ENCODE data around the gene CHI3L2. TPM values are rescaled to one million over a fixed set of nuclear protein-coding genes. Genes with fewer than 3 reads are reported as not detected.

The CHI3L2 gene
- total RNA-seq, 1 experiment from 2014 or later = 0.77 TPM

DNA sequence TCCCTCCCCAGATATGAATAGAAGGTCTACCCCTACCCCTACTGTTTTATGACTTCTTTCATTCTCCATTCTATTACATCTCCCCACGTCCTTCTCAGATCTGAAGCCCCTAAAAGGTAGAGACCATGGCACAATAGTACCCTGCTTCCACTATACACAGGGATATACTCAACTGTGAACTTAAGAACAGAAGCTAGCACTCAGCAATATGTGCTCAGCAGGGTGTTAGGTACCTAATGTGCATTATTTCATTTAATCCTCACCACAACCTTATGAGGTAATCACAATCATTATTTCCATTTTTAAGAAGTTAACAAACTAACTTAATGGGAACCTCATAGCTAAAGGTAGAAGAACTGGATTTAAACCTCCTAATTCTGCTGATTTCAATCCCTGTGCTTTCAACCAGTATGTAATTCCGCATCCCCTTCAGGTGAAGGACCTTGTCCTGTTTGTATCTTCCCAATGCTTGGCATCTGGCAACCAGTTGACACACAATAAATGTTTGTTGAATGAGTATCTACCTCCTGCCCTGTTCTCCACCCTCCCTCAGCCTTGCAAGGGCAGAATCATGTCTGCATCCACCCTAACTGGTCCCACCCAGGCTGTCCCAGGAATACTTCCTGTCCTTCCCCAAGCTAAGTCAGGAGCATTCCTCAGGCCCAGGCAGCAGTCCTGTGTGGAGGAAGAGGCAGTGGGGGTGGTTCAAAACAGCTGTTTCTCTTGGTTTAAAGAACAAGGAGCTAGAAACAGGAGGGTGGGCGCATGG lies 33.6 kb upstream of the CHI3L2 start:
- CTCF ChIA-PET = no interaction called here
- no peaks in the 10 kb centered on the region for H3K9me3 ChIP-seq (ENCODE audit: control insufficient read depth, insufficient read depth, low read depth, low read length)
- DNase-seq (ENCODE audit: low read depth, low spot score) (no peak), ATAC-seq (no peak)
- no peaks in the 10 kb centered on the region; the same call in 1 of the 2 replicates for H3K4me1 ChIP-seq (ENCODE audit: control insufficient read depth, insufficient read depth, low read length)
- no peaks in the 10 kb centered on the region for H3K27me3 ChIP-seq (ENCODE audit: control insufficient read depth, insufficient read depth, low read length)
- intact Hi-C loops (cut with micrococcal nuclease; ENCODE audit: unreplicated experiment) = no loop called here
- POLR2A ChIA-PET = no interaction called here
- no peak overlapping the region for H3K4me3 ChIP-seq (ENCODE audit: low read depth in 2 of 2, low read length in 2 of 2)
- BruUV-seq (replicated peaks) = no TSS peak
- in situ Hi-C loops (cut with HindIII; ENCODE audit: low pct_unique_long_range_greater_than_20kb, low sequenced_read_pairs) = no loop called here
- H3K27ac ChIP-seq (ENCODE audit: low read length) = no peak overlapping the region
- TF ChIP-seq, protein P1, sequence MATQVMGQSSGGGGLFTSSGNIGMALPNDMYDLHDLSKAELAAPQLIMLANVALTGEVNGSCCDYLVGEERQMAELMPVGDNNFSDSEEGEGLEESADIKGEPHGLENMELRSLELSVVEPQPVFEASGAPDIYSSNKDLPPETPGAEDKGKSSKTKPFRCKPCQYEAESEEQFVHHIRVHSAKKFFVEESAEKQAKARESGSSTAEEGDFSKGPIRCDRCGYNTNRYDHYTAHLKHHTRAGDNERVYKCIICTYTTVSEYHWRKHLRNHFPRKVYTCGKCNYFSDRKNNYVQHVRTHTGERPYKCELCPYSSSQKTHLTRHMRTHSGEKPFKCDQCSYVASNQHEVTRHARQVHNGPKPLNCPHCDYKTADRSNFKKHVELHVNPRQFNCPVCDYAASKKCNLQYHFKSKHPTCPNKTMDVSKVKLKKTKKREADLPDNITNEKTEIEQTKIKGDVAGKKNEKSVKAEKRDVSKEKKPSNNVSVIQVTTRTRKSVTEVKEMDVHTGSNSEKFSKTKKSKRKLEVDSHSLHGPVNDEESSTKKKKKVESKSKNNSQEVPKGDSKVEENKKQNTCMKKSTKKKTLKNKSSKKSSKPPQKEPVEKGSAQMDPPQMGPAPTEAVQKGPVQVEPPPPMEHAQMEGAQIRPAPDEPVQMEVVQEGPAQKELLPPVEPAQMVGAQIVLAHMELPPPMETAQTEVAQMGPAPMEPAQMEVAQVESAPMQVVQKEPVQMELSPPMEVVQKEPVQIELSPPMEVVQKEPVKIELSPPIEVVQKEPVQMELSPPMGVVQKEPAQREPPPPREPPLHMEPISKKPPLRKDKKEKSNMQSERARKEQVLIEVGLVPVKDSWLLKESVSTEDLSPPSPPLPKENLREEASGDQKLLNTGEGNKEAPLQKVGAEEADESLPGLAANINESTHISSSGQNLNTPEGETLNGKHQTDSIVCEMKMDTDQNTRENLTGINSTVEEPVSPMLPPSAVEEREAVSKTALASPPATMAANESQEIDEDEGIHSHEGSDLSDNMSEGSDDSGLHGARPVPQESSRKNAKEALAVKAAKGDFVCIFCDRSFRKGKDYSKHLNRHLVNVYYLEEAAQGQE (IDR thresholded peaks at IDR 0.05; ENCODE audit: insufficient read depth in 1 of 2, low read depth in 2 of 2, low read length in 1 of 2) = no peak
- TF ChIP-seq POLR2AphosphoS5 (IDR thresholded peaks at IDR 0.05; ENCODE audit: low read depth, low read length) (no peak), SIN3A (IDR thresholded peaks at IDR 0.05; ENCODE audit: borderline replicate concordance, insufficient read depth, low read depth, low read length) (no peak), TCF7L2 (IDR thresholded peaks at IDR 0.05; ENCODE audit: low read depth, low read length) (no peak)
- TF ChIP-seq, protein P2, sequence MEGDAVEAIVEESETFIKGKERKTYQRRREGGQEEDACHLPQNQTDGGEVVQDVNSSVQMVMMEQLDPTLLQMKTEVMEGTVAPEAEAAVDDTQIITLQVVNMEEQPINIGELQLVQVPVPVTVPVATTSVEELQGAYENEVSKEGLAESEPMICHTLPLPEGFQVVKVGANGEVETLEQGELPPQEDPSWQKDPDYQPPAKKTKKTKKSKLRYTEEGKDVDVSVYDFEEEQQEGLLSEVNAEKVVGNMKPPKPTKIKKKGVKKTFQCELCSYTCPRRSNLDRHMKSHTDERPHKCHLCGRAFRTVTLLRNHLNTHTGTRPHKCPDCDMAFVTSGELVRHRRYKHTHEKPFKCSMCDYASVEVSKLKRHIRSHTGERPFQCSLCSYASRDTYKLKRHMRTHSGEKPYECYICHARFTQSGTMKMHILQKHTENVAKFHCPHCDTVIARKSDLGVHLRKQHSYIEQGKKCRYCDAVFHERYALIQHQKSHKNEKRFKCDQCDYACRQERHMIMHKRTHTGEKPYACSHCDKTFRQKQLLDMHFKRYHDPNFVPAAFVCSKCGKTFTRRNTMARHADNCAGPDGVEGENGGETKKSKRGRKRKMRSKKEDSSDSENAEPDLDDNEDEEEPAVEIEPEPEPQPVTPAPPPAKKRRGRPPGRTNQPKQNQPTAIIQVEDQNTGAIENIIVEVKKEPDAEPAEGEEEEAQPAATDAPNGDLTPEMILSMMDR (IDR thresholded peaks at IDR 0.05) = no peak
- H3K36me3 ChIP-seq (ENCODE audit: control insufficient read depth, insufficient read depth, low read length) = no peaks in the 10 kb centered on the region

DNA sequence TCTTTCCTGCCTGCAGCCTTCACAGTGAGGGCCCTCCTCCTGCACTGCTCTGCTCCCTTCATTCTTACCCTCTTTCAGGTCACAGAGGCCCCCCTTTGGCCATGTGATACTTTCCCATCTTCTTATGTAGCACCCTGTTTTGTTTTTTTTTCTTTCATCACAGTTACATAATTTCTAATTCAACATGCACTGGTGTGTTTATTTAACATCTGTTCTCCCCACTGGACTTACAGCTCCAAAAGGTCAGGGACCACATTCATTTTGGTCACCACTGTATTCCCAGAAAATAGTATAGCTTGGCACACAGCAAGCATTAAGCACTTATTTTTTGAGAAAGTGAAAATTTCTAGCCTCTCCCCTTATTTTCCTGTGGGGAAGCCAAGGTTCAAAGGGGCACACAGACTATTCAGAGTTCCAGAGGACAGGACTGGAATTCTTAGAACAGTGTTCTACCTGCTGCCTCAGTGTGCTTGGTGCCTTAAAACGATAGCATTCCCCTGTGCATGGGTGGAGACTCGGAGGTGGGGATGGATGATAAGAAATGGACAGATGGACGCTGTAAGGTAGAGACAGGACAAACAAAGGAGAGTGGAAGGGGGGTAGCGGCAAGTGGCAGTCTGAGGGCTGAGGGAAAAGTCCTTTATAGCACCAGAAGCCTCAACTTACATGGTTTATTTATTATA lies 32.4 kb upstream of the CHI3L2 start:
- ChIA-PET CTCF (no interaction called here), POLR2A (no interaction called here)
- TF ChIP-seq, protein P1 (IDR thresholded peaks at IDR 0.05; ENCODE audit: insufficient read depth in 1 of 2, low read depth in 2 of 2, low read length in 1 of 2) = no peak
- TF ChIP-seq, protein P2 (IDR thresholded peaks at IDR 0.05) = no peak
- TF ChIP-seq POLR2AphosphoS5 (IDR thresholded peaks at IDR 0.05; ENCODE audit: low read depth, low read length) (no peak), TCF7L2 (IDR thresholded peaks at IDR 0.05; ENCODE audit: low read depth, low read length) (no peak), SIN3A (IDR thresholded peaks at IDR 0.05; ENCODE audit: borderline replicate concordance, insufficient read depth, low read depth, low read length) (no peak)
- in situ Hi-C loops (cut with HindIII; ENCODE audit: low pct_unique_long_range_greater_than_20kb, low sequenced_read_pairs) = no loop called here
- no peaks in the 10 kb centered on the region; the same call in 1 of the 2 replicates for H3K4me1 ChIP-seq (ENCODE audit: control insufficient read depth, insufficient read depth, low read length)
- ATAC-seq = no peak
- no peaks in the 10 kb centered on the region for H3K27me3 ChIP-seq (ENCODE audit: control insufficient read depth, insufficient read depth, low read length)
- DNase-seq (ENCODE audit: low read depth, low spot score) = no peak
- H3K27ac ChIP-seq (ENCODE audit: low read length) = no peak overlapping the region
- H3K4me3 ChIP-seq (ENCODE audit: low read depth in 2 of 2, low read length in 2 of 2) = no peak overlapping the region
- no TSS peak for BruUV-seq (replicated peaks)
- H3K9me3 ChIP-seq (ENCODE audit: control insufficient read depth, insufficient read depth, low read depth, low read length) = no peaks in the 10 kb centered on the region
- intact Hi-C loops (cut with micrococcal nuclease; ENCODE audit: unreplicated experiment) = no loop called here
- H3K36me3 ChIP-seq (ENCODE audit: control insufficient read depth, insufficient read depth, low read length) = no peaks in the 10 kb centered on the region

Data from Panc1 (cell line).